NT2/D1 (cell line): Measurements from ENCODE around the gene CLDN24.

ENCODE experiments used
- DNase-seq: peaks from one replicate; pipeline ENCODE4 v3.0.0-alpha.2; 2011; ENCODE audit warnings: low read depth, low spot score
- H3K27me3 ChIP-seq: 2 replicates; pipeline ENCODE4 v1.6.0; 2011; ENCODE audit warnings: mild to moderate bottlenecking; ENCODE audit not compliant: insufficient read length, insufficient read depth
- H3K36me3 ChIP-seq: 2 replicates; pipeline ENCODE4 v1.6.1; 2011; ENCODE audit warnings: mild to moderate bottlenecking, low read length, mixed read lengths; ENCODE audit not compliant: insufficient read depth, insufficient read length
- H3K4me1 ChIP-seq: 2 replicates; pipeline ENCODE4 v1.5.1; 2011; ENCODE audit not compliant: insufficient read depth, insufficient read length
- H3K4me3 ChIP-seq: 2 replicates; pipeline ENCODE4 v1.5.1; 2011; ENCODE audit warnings: low read depth; ENCODE audit not compliant: insufficient read length
- H3K9ac ChIP-seq: 2 replicates; pipeline ENCODE4 v1.6.0; 2011; ENCODE audit warnings: low read depth; ENCODE audit not compliant: insufficient read length
- H3K9me3 ChIP-seq: 2 replicates; pipeline ENCODE4 v1.5.1; 2011; ENCODE audit warnings: mild to moderate bottlenecking, low read length; ENCODE audit not compliant: insufficient read depth
- SUZ12 ChIP-seq: IDR thresholded peaks from 2 replicates; pipeline ENCODE4 v1.6.1; 2011; ENCODE audit not compliant: insufficient read length, insufficient read depth; ENCODE audit errors: extremely low read depth
- YY1 ChIP-seq: IDR thresholded peaks from 2 replicates; pipeline ENCODE4 v1.6.1; 2011; ENCODE audit not compliant: insufficient read length, insufficient read depth
- ZNF274 ChIP-seq: IDR thresholded peaks from 2 replicates; pipeline ENCODE4 v1.6.1; 2011; ENCODE audit warnings: mild to moderate bottlenecking, low read depth, low read length

Gene CLDN24

DNA sequence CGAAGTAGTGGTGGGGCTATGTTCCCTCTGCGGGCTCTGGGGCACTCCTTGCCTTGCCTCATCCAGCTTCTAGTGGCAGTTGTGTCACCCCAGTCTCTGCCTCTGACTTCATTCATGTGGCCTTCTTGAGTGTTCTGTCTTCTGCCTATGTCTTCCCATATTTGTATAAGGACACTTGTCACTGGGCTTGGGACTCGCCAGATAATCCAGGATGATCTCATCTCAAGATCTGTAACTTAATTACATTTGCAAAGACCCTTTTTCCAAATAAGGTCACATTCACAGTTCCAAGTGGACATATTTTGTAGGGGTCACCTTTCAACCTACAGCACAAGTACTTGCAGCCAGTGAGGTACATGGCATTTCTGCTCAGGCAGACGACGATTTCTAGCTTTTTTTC lies 30.3 kb upstream of the CLDN24 start:
- Histone ChIP-seq H3K4me1 (no peaks in the 10 kb centered on the region), H3K9ac (no peak overlapping the region), H3K4me3 (no peak overlapping the region), H3K9me3 (no peaks in the 10 kb centered on the region), H3K27me3 (no peaks in the 10 kb centered on the region), H3K36me3 (no peaks in the 10 kb centered on the region)
- DNase-seq, result no peak
- no peak for TF ChIP-seq ZNF274
- no peak for TF ChIP-seq YY1
- no peak for TF ChIP-seq SUZ12

DNA sequence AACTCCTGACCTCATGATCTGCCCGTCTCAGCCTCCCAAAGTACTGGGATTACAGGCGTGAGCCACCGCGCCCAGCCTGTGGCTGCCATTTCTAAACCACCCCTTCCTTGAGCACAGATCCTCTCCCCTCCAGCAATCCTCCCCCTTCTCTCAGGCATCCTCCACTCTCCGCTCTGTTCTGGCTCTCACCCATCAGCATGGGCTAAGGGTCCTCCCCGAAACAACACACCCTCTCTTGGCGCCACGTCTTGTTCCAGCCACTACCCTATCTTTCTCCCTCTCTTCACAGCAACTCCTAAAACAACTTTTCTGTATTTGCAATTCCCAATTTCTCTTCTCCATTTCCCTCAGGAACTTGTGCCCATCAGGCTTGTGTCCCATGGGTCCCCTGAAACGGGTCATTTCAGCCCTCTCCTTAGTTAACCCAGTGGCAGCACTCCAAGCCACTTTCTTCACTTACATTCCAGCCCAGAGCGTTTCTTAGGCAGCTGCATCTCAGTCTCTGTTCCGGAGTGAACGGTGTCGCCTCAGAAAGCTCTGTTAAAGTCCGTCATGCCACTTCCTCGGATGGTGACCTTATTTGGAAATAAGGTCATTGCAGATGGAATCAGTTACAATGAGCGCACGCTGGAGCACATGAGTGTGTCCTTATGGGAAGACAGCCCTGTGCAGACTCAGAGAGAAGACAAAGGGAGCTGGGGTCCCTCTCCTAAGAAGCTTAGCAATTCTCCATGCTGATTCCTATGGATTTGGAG lies 28.3 kb upstream of the CLDN24 start:
- H3K9me3 ChIP-seq, result no peaks in the 10 kb centered on the region
- H3K9ac ChIP-seq, result no peak overlapping the region
- no peaks in the 10 kb centered on the region for H3K4me1 ChIP-seq
- no peak for DNase-seq
- no peaks in the 10 kb centered on the region for H3K36me3 ChIP-seq
- TF ChIP-seq YY1 (no peak), SUZ12 (no peak), ZNF274 (no peak)
- H3K4me3 ChIP-seq, result no peak overlapping the region
- H3K27me3 ChIP-seq, result no peaks in the 10 kb centered on the region

DNA sequence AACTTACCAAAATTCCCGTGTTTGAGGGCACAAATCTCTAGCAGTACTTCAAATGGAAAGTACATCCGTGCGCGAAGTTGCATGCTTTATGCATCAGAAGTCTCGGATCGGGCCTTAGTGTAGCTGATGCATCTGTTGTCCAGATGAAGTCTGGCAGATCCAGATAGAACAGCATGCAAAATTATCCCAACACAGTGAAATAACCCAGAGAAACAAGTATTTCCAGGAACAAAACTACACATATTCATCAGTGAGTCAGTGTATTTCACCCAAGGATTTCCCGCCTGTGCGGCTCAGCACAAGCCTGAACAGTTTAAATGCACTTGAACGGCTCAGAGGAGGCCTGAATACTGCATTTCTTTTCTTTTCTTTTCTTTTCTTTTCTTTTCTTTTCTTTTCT lies 27.4 kb upstream of the CLDN24 start:
- Histone ChIP-seq H3K4me3 (no peak overlapping the region), H3K36me3 (no peaks in the 10 kb centered on the region), H3K9me3 (no peaks in the 10 kb centered on the region), H3K4me1 (no peaks in the 10 kb centered on the region), H3K27me3 (no peaks in the 10 kb centered on the region), H3K9ac (no peak overlapping the region)
- no peak for DNase-seq
- TF ChIP-seq ZNF274 (no peak), SUZ12 (no peak), YY1 (no peak)

DNA sequence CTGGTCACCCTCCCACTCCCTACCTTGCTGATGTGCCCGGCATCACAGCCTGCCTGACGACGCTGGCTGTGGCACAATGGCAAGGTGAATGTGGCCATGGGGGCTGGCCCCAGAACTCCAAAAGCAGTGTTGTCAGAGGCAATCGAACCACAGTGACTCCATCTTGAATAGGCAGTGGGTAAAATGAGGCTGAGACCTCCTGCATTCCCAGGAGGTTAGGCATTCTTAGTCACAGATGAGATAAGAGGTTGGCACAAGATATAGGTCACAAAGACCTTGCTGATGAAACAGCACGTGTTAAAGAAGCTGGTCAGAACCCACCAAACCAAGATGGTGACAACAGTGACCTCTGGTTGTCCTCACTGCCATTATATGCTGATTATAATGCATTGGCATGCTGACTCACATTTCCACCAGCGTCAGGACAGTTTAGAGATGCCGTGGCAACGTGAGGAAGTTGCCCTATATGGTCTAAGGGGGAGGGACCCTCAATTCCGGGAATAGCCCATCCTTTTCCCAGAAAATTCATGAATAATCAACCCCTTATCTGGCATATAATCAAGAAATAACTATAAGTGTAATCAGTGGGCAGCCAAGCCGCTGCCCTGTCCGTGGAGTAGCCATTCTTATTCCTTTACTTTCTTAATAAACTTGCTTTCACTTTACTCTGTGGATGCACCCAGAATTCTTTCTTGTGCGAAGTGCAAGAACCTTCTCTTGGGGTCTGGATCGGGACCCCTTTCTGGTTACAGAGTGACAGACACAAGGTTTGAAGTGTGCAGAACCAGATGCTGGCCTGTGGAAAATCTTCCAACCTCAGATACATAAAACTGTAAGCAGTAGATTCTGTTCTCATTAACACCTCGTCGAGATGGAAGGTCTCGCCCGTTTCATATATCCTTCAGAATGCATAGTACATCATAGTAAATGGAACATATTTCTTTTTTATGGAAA lies 26.8 kb upstream of the CLDN24 start:
- H3K9ac ChIP-seq, result no peak overlapping the region
- no peaks in the 10 kb centered on the region for H3K36me3 ChIP-seq
- H3K4me1 ChIP-seq, result no peaks in the 10 kb centered on the region
- TF ChIP-seq ZNF274 (no peak), YY1 (no peak), SUZ12 (no peak)
- H3K27me3 ChIP-seq, result no peaks in the 10 kb centered on the region
- no peak for DNase-seq
- H3K4me3 ChIP-seq, result no peak overlapping the region
- no peaks in the 10 kb centered on the region for H3K9me3 ChIP-seq

DNA sequence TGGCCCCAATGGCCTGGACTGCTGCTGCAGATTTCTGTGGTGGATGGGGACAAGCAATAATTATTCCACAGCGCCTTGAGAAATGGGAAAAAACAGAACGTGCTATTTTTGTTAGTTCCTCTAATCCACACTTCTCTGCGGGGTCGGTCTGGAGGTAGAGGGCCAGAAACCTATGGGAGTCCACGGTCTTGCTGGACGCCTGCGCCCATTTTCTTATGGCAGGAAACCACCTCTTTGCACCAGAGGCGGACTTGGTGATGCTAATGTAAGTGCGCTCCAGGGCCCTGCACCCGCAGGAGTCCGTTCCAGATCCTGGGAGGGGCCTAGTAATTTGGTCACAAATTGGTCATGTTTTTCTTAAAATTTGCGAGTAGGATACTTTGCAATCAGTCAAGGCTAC lies 25.9 kb upstream of the CLDN24 start:
- Histone ChIP-seq H3K36me3 (no peaks in the 10 kb centered on the region), H3K9ac (no peak overlapping the region), H3K27me3 (no peaks in the 10 kb centered on the region), H3K4me1 (no peaks in the 10 kb centered on the region), H3K4me3 (no peak overlapping the region), H3K9me3 (no peaks in the 10 kb centered on the region)
- TF ChIP-seq YY1, result no peak
- no peak for TF ChIP-seq SUZ12
- no peak for TF ChIP-seq ZNF274
- no peak for DNase-seq

DNA sequence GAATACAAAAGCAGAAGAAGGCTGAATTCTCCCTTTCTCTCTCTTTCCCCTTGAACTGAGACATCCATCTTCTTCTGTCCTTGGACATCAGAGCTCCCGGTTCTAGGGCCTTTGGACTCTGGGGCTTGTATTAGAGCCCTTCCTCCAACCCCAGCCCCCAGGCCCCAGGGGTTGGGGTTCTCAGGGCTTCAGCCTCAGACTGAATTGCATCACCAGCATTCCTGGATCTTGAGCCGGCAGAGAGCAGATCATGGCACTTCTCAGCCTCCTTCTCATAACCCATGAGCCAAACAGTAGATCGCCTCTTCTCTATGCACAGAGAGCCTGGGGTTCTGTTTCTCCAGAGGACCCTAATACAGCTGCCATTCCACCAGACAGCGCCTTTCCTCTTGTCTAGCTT lies 25.3 kb upstream of the CLDN24 start:
- Histone ChIP-seq H3K9me3 (no peaks in the 10 kb centered on the region), H3K36me3 (no peaks in the 10 kb centered on the region), H3K4me1 (no peaks in the 10 kb centered on the region), H3K27me3 (no peaks in the 10 kb centered on the region), H3K4me3 (no peak overlapping the region), H3K9ac (no peak overlapping the region)
- TF ChIP-seq ZNF274 (no peak), YY1 (no peak), SUZ12 (no peak)
- DNase-seq, result no peak

DNA sequence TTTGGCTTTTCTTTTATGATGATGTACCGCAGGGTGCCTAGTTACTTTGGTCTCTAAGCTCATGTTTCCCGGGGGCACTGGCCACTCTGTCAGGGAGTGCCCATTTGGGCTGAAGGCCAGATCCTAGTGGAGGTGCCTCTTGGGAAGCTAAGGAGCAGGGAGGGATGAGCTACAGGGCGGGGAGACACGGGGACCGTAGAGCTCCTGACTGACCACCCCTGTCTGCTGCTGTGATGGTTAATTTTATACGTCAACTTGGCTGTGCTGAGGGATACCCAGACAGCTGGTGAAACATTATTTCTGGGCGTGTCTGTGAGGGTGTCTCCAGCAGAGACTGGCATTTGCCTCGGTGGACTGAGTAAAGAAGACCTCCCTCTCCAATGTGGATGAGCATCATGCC lies 24.9 kb upstream of the CLDN24 start:
- H3K36me3 ChIP-seq, result no peaks in the 10 kb centered on the region
- no peak for TF ChIP-seq SUZ12
- TF ChIP-seq ZNF274, result no peak
- no peak for TF ChIP-seq YY1
- H3K4me1 ChIP-seq, result no peaks in the 10 kb centered on the region
- no peak for DNase-seq
- H3K4me3 ChIP-seq, result no peak overlapping the region
- H3K9ac ChIP-seq, result no peak overlapping the region
- H3K9me3 ChIP-seq, result no peaks in the 10 kb centered on the region
- no peaks in the 10 kb centered on the region for H3K27me3 ChIP-seq
